RWPE2 (cell line): ENCODE measurements around the gene ZNF280C.

Experiments
- ATAC-seq: fragments of 200-7000 bp; cut with Tn5 transposase; 3 replicates; pipeline ENCODE4 v1.9.1; 2021; ENCODE audit warnings: low read depth
- DNase-seq: peaks from one replicate; pipeline ENCODE4 v3.0.0-alpha.2; 2020; ENCODE audit warnings: low spot score
- H3K27ac ChIP-seq: fragments of 450-650 bp; 2 replicates; pipeline ENCODE4 v1.5.1; 2017; ENCODE audit warnings: mild to moderate bottlenecking; ENCODE audit not compliant: poor library complexity, severe bottlenecking
- H3K27me3 ChIP-seq: fragments of 250-450 bp; sonication (Bioruptor Pico); 2 replicates; pipeline ENCODE4 v1.5.1; 2021; ENCODE audit warnings: mild to moderate bottlenecking, moderate library complexity; ENCODE audit not compliant: insufficient read depth, poor library complexity, severe bottlenecking
- H3K36me3 ChIP-seq: fragments of 250-450 bp; sonication (Bioruptor Pico); 2 replicates; pipeline ENCODE4 v1.5.1; 2020; ENCODE audit warnings: low read depth, mild to moderate bottlenecking, moderate library complexity
- H3K4me1 ChIP-seq: fragments of 250-450 bp; sonication (Bioruptor Pico); 2 replicates; pipeline ENCODE4 v1.5.1; 2021; ENCODE audit warnings: mild to moderate bottlenecking, moderate library complexity; ENCODE audit not compliant: insufficient read depth, poor library complexity, severe bottlenecking
- H3K4me3 ChIP-seq: fragments of 250-450 bp; sonication (Bioruptor Pico); 2 replicates; pipeline ENCODE4 v1.5.1; 2021; ENCODE audit warnings: mild to moderate bottlenecking, moderate library complexity; ENCODE audit not compliant: severe bottlenecking
- H3K9me3 ChIP-seq: fragments of 250-450 bp; sonication (Bioruptor Pico); 2 replicates; pipeline ENCODE4 v1.5.1; 2021; ENCODE audit warnings: mild to moderate bottlenecking, moderate library complexity; ENCODE audit not compliant: severe bottlenecking
- CTCF ChIP-seq: fragments of 450-650 bp; IDR thresholded peaks from one replicate; pipeline ENCODE4 v1.5.1; 2017; ENCODE audit warnings: mild to moderate bottlenecking, moderate library complexity; ENCODE audit not compliant: poor library complexity, severe bottlenecking

The ZNF280C gene

GRCh38 chrX:130172127-130172845, 96.4 kb downstream of the ZNF280C start:
- Histone ChIP-seq H3K36me3 (no peaks in the 10 kb centered on the region), H3K4me3 (peak overlapping the region; percentile 33), H3K27me3 (no peaks in the 10 kb centered on the region), H3K4me1 (peaks cover 10% of the 10 kb centered on the region), H3K9me3 (no peaks in the 10 kb centered on the region), H3K27ac (no peak overlapping the region)
- no peak for ATAC-seq
- no peak for TF ChIP-seq CTCF
- DNase-seq = no peak

- Histone ChIP-seq H3K9me3 (no peaks in the 10 kb centered on the region), H3K27me3 (no peaks in the 10 kb centered on the region), H3K4me3 (peak within 1 kb of the TSS; percentile 33), H3K27ac (no peak within 1 kb of the TSS), H3K36me3 (no peaks in the 10 kb centered on the region), H3K4me1 (peaks cover 10% of the 10 kb centered on the region)
- peak; percentile 75 for ATAC-seq
- TF ChIP-seq CTCF = no peak
- DNase-seq = no peak
Observed at GRCh38 chrX:130171446-130172126, 97.1 kb downstream of the ZNF280C start, which contains the start of gene RAB33A. Gene RAB33A, plus strand, starts transcription at chrX:130171962. Its CDS starts 101 bp downstream, at chrX:130172063.

- H3K4me1 ChIP-seq = peaks cover 10% of the 10 kb centered on the region
- H3K36me3 ChIP-seq = no peaks in the 10 kb centered on the region
- H3K27me3 ChIP-seq = no peaks in the 10 kb centered on the region
- ATAC-seq (no peak), DNase-seq (no peak)
- no peaks in the 10 kb centered on the region for H3K9me3 ChIP-seq
- peak overlapping the region; percentile 33 for H3K4me3 ChIP-seq
- no peak for TF ChIP-seq CTCF
- H3K27ac ChIP-seq = no peak overlapping the region
Observed at GRCh38 chrX:130170752-130171445, 97.8 kb downstream of the ZNF280C start.

- no peak for TF ChIP-seq CTCF
- H3K4me1 ChIP-seq = no peaks in the 10 kb centered on the region
- DNase-seq (no peak), ATAC-seq (no peak)
- no peaks in the 10 kb centered on the region for H3K36me3 ChIP-seq
- H3K4me3 ChIP-seq = peak overlapping the region; percentile 68
- no peak overlapping the region for H3K27ac ChIP-seq
- no peaks in the 10 kb centered on the region for H3K9me3 ChIP-seq
- H3K27me3 ChIP-seq = no peaks in the 10 kb centered on the region
Observed at GRCh38 chrX:130167040-130167439, 101.7 kb downstream of the ZNF280C start.

- no peaks in the 10 kb centered on the region for H3K27me3 ChIP-seq
- peak overlapping the region; percentile 60 for H3K27ac ChIP-seq
Observed at GRCh38 chrX:130166503-130166777, 102.3 kb downstream of the ZNF280C start.

More at GRCh38 chrX:130166503-130166777, 102.3 kb downstream of the ZNF280C start:
- no peak for TF ChIP-seq CTCF
- ATAC-seq (no peak; the same call in 2 of the 3 replicates), DNase-seq (no peak)
- H3K9me3 ChIP-seq = no peaks in the 10 kb centered on the region
- H3K4me3 ChIP-seq = peak overlapping the region; percentile 68
- H3K4me1 ChIP-seq = no peaks in the 10 kb centered on the region
- no peaks in the 10 kb centered on the region for H3K36me3 ChIP-seq
